Measurements from ENCODE around the gene MAFG. TPM values are rescaled to one million over a fixed set of nuclear protein-coding genes. Genes with fewer than 3 reads are reported as not detected.

MAFG gene
- total RNA-seq, 1 experiment from 2014 or later: 37.6 TPM

DNA sequence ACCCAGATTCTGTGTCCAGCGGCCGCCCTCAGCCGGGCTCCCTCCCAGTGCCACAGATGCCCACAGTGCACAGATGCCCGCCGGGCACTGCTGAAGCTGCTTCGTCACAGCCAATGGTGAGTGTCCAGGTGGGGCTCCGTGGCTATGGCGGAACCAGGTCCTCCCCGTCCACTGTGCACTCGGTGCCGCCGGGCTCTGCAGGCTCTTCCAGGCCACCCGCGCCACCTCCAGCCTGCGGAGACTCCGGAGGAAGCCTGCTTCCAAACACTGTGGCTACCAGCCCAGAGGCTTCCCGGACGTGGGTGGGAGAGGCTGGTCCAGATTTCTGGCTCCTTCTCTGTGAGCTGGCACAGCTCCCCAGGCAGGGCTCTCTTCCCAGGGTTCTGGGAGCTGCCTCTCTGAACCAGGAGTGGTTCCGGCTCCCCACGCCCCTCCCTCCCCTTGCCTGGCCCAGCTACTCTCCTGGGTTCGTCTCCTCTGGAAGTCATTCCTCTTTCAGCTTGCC lies 12.4 kb upstream of the MAFG start:
- no peak for DNase-seq (ENCODE audit: low spot score)

DNA sequence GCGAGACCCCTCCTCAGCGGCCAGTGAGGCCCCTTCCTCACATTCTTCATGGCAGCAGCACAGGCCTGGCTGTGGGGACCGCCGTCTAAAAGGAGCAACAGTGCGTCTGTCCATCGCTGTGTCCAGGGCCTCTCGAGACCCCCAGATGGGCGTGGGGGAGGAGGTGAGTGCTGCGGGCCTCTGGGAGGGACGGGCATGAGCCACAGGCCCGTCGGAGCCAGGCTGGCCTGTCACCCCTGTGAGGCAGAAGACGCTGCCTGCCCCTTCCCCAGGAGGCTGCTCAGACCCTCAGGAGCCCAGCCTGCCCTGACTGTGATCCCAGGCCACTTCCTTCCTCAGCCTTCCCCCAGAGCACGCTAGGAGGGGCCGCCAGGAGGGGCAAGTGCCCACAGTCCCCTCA lies 11.7 kb upstream of the MAFG start:
- DNase-seq (ENCODE audit: low spot score): no peak

DNA sequence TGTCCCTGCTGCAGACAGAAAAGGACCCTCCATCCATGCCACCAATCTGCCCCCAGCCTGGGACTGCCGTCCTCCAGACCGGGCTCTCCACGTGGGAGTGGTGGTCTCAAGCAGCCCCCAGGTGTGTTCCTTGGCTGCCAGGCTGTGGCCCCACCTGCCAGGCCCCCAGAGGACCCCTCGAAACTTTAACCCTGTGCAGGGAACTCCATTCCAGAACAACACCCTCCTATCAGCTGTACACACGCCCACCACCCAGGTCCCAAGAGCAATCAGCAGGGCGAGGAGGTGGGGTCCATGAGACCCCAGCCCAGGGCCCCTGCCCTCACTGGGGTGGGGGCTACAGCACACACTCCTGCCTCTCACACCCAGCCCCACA lies 8.2 kb upstream of the MAFG start:
- no peak for DNase-seq (ENCODE audit: low spot score)

DNA sequence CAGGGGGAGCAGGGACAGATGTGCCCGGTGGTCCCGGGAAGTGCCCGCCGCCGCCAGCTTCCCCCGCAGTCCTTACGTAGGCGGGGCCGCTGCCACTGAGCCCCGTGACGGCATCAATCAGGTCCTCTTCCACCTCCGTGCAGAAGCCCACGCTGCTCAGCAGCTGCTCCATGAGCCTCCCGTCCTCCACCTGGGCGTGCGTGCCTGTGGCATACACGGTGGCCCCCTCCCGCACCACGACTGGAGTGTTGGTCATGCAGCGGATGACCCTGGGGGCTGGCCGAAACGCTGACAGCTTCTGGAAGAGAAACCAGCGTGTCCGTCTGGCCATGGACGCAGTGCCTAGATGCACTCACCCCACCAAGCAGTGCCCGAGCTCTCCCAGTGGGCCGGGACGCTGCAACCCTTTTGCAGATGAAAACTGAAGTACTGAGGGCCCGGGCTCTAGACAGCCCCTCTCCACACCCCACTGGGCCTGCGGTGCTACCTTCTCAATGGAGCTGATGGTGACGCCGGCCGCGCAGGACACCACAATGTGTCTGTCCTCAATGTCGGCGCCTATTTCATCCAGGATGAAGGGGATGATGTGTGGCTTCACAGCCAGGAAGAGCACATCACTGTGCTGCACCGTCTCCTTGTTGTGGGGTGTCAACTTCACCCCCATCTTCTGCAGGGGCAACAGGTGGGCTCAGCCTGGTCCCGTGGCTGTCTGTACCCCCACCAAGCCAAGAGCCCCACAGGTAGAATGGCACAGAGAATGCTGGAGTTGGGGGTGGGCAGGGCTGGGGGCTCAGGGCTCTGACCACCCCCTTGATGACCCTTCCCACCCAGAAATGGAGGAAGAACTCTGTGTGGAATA lies 7.5 kb upstream of the MAFG start:
- no peak for DNase-seq (ENCODE audit: low spot score)

- no peak for DNase-seq (ENCODE audit: low spot score)
Measured at GRCh38 chr17:81934098-81934757, 6.7 kb upstream of the MAFG start.

DNA sequence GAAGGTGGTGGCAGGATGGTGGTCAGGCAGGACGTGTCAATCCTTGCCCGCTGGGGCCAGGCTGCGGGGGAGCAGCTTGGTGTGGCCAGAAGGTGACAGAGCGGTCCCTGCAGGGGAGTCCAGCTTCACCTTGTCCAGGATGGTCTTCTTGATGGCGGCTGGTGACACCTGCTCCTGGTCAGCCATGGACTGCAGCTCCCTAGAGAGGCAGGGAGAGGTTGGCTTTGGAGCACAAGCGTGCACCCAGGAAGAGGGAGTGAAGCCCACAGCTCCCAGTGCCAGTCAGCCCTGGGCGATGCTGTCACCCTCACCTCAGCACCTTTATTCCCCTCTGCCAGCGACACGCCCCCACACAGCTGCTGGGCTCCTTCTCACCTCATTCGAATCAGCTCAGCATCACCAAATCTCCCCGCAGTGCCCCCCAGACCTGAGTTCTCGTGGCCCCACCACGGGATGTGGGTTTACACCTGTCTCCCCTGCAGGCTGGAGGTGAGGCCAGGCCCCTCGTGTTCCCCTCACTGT lies 5.7 kb upstream of the MAFG start:
- DNase-seq (ENCODE audit: low spot score): no peak

- no peak for DNase-seq (ENCODE audit: low spot score)
Measured at GRCh38 chr17:81932333-81932983, 4.9 kb upstream of the MAFG start.

DNA sequence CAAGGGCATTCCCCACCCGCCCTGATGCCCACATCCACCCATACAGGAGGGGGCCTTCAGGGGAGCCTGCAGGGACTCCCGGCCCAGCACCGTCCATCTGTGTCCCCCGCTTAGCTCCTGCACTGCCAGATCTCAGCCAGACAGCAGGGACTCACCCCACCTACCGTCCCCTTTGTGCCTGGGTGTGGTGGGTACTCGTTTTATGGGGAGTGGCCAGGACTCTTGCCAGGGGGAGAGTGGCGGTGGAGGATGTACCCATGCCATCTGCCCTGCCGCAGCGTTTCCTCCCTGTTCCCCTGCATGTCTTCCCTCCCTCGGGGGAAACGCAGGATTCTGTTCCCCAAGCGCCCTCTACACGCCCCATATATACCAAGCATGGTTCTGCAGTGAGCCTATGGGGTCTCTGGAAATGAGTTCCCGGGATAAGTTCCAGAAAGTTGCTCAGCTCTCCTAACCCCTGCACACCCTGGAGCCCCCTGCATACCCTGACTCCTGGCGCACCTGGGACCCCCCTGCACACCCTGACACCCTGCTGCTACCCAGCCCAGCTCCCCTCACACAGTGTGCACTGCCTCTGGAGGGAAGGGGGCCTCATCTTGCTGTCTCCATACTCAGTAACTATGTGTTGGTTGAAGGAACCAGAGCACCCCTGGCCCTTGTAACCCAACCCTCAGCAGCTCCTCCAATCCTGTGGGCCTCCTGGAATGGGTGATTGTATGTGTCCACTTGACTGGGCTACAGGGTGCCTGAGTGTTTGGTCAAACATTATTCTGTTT lies 4.2 kb upstream of the MAFG start:
- DNase-seq (ENCODE audit: low spot score): no peak

- DNase-seq (ENCODE audit: low spot score): no peak
Measured at GRCh38 chr17:81931189-81931556, 3.6 kb upstream of the MAFG start.

DNA sequence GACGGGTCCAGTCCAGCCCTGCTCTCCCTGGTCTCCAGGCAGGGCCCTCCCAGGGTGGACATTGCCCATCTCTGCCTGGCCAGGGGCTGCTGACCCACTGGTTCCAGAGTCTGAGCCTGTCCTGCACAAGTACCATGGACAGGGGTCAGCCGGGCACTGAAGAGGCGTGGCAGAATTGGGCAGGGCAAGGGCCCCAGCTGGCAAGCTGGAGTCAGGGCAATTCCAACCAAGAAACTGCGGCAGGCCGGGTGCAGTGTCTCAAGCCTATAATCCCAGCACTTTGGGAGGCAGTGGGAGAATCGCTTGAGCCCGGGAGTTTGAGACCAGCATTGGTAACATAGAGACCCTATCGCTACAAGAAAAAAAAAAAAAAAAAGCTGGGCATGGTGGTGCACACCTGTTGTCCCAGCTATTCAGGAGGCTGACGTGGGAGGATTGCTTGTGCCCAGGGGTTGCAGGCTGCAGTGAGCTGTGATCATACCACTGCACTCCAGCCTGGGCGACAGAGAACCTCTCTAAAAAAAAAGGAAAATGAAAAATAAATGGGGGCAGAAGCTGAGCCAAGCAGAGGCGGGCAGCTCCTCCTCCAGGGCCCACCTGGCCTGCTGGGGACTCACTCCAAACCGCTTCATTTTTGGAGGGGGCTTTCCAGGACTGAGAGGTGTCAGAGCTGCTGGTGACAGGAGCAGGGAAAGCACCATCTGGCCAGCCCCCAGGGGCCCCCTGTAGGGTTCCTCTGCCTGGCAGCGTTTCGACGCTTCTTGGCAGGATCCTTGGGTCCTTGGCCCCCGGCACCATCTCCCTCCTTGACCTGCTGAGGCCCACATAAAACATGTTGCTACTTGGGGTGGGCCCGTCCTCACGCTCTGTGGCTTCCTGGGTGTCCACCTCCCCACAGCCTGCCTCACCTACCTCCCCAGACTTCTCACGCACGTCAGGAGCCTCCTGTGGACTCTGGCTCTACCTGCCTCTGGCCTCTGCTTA lies 2.9 kb upstream of the MAFG start:
- no peak for DNase-seq (ENCODE audit: low spot score)

- DNase-seq (ENCODE audit: low spot score): no peak
Measured at GRCh38 chr17:81929253-81930141, 2.0 kb upstream of the MAFG start.

GRCh38 chr17:81928544-81929252 lies 1.2 kb upstream of the MAFG start:
- no peak for DNase-seq (ENCODE audit: low spot score)

- no peak for DNase-seq (ENCODE audit: low spot score)
Measured at GRCh38 chr17:81927152-81927652, 333 bp downstream of the MAFG start.

GRCh38 chr17:81926451-81927151 lies 934 bp downstream of the MAFG start:
- peak; percentile 90 for DNase-seq (ENCODE audit: low spot score)

- no peak for DNase-seq (ENCODE audit: low spot score)
Measured at GRCh38 chr17:81925860-81926450, 1.6 kb downstream of the MAFG start.

DNA sequence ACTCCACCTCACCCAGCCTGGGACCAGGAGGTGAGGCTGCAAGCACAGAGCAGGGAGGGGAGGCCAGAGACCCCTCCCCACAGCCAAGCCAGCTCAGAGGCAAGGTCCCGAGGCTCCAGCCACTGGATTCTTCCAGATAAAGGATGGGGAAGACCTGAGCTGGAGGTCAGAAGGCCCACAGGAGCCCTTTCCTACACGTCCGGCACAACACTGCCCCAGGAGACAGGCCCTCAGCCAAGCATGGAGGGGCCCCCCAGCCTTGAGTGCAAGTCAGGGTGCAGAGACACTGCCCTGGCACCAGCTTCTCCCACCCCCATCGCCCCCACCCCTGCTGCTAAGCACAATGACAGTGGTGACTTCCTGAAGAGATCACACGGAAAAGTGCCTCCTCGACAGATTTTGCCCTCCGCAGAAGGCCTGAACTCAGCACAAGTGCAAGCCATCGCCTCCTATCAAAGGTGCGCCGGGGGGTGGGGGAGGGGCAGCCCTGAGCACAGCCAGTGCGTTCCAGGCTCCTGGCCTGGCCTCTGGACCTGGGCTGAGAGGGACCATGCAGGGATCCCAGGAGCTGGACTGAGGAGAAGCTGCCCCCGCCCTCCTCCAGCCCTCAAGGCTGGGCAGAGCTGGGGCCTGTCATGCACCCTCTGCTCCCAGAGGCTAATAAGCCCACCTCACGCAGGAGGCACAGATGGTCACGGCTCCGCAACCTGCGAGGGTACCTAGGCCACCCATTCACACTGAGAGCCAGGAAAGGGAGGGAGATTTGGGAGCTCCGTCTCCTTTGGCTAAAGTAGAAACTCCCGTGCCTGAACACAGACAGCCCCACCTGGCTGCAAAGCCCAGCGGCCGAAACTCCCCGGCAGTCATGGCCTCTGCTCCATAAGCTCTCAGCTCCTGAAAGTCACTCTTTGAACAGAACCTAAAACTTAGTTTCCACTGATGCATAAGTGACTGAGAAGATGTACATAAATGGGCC lies 2.7 kb downstream of the MAFG start:
- DNase-seq (ENCODE audit: low spot score): no peak

All from A172 (cell line).